Right lung (tissue), 5 donors: ENCODE measurements around the gene LYRM4. TPM values are rescaled to one million over a fixed set of nuclear protein-coding genes. Genes with fewer than 3 reads are reported as not detected.
"Not testable (repeated sequence)": the region's sequence is repeated elsewhere in the genome, so short reads cannot be mapped to it uniquely, and the experiment has no call there.

Experiments
- DNase-seq, 2 donors: peaks; one replicate each; pipeline ENCODE4 v3.0.0-alpha.2; 2013
- polyA plus RNA-seq, 5 donors: library from polyadenylated mRNA; unstranded; fragments of 120-200 nt; gene quantifications; one replicate each; pipeline versions ENCODE4 v1.2.1 to v1.2.3, GENCODE V29; 2013; ENCODE audit warnings: inconsistent platforms in 1 of 5, low replicate concordance in 1 of 5; ENCODE audit not compliant: insufficient read length in 5 of 5, insufficient read depth in 1 of 5

Gene LYRM4
- polyA plus RNA-seq, 5 donors = 39.6 to 50.6 (median 46.9) TPM

- no peak for DNase-seq
Measured at GRCh38 chr6:5123296-5124143, 137.2 kb downstream of the LYRM4 start.

- no peak for DNase-seq
Measured at GRCh38 chr6:5122504-5123112, 138.1 kb downstream of the LYRM4 start.

- no peak for DNase-seq
Measured at GRCh38 chr6:5121956-5122355, 138.8 kb downstream of the LYRM4 start.

DNA sequence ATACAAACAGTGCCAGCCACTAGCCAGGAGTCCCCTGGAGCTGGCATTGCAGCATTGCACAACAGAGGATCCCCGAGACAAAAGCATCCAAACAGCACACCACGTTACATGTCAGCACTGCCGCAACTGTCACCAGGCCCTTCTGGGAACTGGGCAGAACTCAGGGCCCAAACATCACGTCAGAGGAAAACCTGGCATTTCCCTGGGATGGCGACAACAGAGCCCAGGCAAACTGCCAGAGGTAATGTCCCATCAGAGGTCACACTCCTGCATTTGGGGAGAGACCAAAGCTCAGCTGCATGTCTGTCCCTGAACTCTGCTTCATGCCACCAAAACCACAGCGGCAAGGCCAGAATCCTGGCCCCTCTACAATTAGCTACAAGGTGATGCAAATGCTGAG is 139.3 kb downstream of the LYRM4 start:
- DNase-seq = no peak

- not testable (repeated sequence) for DNase-seq
Measured at GRCh38 chr6:5120543-5120942, 140.2 kb downstream of the LYRM4 start.

- DNase-seq = no peak
Measured at GRCh38 chr6:5120011-5120410, 140.7 kb downstream of the LYRM4 start.

DNA sequence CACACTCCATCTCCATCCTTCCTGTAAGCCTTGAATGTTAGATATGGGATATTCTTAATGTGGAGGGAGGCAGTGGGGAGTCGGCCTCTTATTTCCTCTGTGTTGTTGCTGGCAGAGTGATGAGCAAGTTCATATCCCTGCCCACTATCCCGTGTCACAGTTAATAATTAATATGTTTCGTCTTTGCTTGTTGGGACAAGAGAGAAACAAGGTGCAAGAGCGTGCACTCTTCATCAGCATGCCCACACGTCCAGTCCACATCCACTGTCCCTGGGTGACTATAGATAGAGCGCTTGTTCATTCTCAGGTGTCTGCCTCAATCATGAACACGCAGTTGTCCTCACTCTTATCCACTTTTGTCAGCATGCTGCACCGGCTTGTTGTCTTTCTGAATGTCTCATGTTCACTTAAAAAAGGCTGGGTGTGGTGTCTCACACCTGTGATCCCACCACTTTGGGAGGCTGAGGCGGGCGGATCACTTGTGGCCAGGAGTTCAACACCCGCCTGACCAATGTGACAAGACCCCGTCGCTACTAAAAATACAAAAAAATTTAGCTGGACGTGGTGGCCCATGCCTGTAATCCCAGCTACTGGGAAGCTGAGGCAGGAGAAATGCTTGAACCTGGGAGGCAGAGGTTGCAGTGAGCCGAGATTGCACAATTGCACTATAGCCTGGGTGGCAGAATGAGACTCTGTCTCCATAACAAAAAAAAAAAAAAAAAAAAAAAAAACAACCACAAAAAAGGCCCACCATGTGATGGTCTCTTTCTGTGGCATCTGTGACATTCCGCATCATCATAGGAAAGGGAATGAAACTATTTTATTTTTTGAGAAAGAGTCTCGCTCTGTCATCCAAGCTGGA is 141.4 kb downstream of the LYRM4 start:
- no peak for DNase-seq

- DNase-seq = no peak
Measured at GRCh38 chr6:5116243-5116991, 144.3 kb downstream of the LYRM4 start.

GRCh38 chr6:5115168-5115567 is 145.6 kb downstream of the LYRM4 start:
- DNase-seq = no peak

DNA sequence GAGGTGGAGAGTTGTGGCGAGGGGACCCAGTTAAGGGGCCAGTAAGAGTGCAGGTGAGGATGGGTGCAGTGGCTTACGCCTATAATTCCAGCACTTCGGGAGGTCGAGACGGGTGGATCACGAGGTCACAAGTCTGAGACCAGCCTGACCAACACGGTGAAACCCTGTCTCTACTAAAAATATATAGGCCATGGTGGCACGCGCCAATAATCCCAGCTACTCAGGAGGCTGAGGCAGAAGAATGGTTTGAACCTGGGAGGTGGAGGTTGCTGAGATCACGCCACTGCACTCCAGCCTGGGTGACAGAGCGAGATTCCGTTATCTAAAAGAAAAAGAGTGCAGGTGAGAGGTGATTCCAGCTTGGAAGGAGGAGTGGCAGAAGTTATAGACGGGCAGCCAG is 147.7 kb downstream of the LYRM4 start:
- DNase-seq = no peak

DNA sequence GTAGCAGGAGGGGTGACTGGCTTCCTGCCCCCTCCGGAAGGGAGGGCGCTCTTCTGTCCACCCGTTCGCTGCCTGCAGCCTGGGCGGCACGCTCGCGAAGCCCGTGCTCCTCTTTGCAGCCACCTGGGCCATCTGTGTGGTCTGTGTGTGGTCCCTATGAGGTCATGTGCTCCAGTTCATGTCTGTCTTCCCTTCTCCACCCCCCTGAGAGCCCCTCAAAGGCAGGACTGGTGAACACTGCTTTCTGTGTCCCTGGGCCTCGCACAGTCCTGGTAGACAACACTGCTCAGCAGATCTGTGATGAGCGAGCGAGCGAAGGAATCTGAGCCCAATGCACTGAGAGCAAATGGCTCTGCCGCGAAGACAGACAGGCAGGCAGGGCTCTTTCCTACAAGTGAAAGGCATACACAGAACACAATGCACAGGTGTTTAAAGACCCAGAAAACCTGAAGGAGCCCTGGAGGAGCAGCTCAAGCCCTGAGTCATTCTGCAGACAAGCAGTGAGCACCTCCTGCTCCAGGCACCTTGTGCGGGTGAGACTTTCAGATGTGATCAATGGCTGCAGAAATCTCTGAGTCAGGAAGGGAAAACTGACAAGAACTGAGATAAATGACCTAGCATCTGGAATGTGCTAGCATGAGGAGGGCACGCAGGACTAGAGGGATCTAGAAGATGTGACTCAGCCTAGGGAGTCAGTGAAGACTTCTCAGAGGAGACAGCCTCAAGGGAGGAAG is 148.5 kb downstream of the LYRM4 start:
- no peak for DNase-seq

GRCh38 chr6:5111626-5112025 is 149.1 kb downstream of the LYRM4 start:
- no peak for DNase-seq

DNA sequence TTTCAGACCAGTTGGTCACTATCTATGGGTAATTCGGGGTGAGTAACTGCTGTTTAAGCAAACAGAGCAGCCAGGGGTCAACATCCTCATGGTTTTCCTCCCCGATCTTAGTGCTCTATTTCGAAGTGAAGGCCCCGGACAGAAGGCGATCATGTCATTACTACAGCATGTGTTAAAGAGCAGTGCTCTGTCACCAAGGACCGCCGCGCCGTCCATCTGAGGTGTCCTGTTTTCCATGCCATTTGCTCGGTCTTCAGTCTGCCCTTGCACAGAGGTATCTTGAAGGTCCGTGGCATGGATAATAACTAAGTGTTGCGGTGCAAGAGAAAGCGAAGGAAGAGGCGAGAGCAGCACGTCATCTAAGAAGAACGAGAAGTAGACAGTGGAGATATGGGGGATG is 150.5 kb downstream of the LYRM4 start:
- no peak for DNase-seq

GRCh38 chr6:5109436-5109835 is 151.3 kb downstream of the LYRM4 start:
- DNase-seq = no peak

GRCh38 chr6:5108536-5109150 is 152.1 kb downstream of the LYRM4 start:
- DNase-seq = no peak

- no peak for DNase-seq
Measured at GRCh38 chr6:5108068-5108467, 152.7 kb downstream of the LYRM4 start.

GRCh38 chr6:5107341-5107740 is 153.4 kb downstream of the LYRM4 start:
- DNase-seq = no peak

DNA sequence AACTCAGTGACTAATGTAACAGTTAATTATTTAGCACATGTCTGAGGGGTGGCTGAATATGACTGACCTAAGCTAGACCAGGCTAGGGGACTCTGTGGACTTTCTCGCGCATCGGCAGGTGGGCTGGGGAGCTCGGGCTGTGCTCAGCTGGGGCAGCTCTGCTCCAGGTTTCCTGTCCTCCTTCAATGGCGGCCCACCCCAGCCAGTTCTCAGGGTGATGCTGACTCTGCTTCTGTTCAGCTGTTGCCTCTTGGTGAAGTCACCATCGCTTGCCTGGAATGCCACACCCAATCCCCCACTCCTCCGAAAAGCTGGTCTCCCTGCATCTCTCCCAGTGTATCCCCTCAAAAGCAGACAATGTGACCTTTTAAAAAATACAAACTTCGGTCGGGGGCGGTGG is 155.6 kb downstream of the LYRM4 start:
- no peak for DNase-seq

- no peak for DNase-seq
Measured at GRCh38 chr6:5104667-5105066, 156.1 kb downstream of the LYRM4 start.

- DNase-seq = no peak
Measured at GRCh38 chr6:5103250-5103649, 157.5 kb downstream of the LYRM4 start.
